ENCODE results near the gene MAP2K5. TPM values are rescaled to one million over a fixed set of nuclear protein-coding genes. Genes with fewer than 3 reads are reported as not detected.
A peak's percentile ranks its signal among the peaks of the same experiment; 100 is the strongest.

The MAP2K5 gene
- total RNA-seq, 1 experiment from 2014 or later, result 15.0 TPM

DNA sequence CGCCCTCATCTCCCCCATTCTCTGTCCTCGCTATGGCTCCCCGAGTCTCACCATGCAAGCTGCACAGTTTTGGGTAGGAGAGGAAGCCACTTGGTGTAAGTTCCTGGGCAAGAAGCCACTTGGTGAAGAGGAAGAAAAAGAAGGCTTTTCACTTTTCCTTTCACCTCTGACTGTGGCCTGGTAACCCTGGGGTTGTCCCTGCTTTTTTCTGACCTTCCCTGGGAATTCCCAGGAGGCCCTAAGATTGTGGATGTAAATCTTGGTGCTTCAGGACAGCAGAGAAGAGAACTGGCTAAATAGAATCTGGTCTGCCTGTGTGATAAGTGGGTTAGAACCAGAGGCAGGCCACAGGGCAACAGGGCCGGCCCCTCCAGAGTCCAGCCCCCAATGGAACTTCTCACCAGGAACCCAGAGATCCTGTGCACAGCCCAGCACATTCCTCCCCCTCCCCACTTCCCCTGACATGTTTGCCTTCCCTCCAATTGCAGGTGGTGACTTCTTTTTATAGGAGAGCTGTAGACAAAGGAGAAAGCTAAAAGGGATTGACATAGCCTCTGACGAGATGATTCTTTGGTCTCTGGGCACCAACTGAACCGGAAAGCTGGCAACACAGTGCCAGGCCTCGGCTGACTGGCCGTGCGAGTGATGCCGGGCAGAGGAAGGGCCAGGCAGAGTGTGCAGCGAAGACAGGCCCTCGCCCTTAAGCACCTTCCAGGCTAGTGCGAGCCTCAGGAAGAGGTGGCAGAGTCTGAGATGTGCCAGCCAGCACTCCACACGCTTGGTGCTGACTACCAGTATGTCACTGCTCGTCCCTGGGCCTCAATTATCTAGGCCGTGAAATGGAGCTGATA lies 263.4 kb downstream of the MAP2K5 start:
- Histone ChIP-seq H3T11ph (ENCODE audit: low read length) (no peak overlapping the region), H3K27me3 (ENCODE audit: insufficient read depth, low read length) (no peaks in the 10 kb centered on the region)
- no peak for DNase-seq

More for the DNA sequence above, 263.4 kb downstream of the MAP2K5 start:
- Histone ChIP-seq H3K18ac (ENCODE audit: insufficient read length, low read depth, low read length) (no peak overlapping the region), H3K4me1 (ENCODE audit: insufficient read depth, low read length) (peaks cover 2% of the 10 kb centered on the region; the same call in 1 of the 2 replicates), H2BK20ac (ENCODE audit: low read depth, low read length, poor library complexity, severe bottlenecking) (no peak overlapping the region), H2BK5ac (ENCODE audit: insufficient read length, low read length) (no peak overlapping the region), H4K5ac (ENCODE audit: insufficient read length, low read depth, low read length) (no peak overlapping the region), H3K23ac (ENCODE audit: insufficient read length, low read depth, low read length) (no peak overlapping the region), H2BK12ac (ENCODE audit: insufficient read length, low read depth, low read length) (no peak overlapping the region), H3K9me3 (ENCODE audit: control insufficient read depth, low read depth, low read length) (no peaks in the 10 kb centered on the region), H4K8ac (replicated peaks; ENCODE audit: insufficient read length, low read depth, low read length) (no peak overlapping the region), H3K4ac (ENCODE audit: low read depth, low read length) (no peak overlapping the region), H2AFZ (ENCODE audit: low read length) (no peak overlapping the region), H3K4me2 (ENCODE audit: insufficient read depth, insufficient read length, low read length) (no peak overlapping the region), H3K14ac (ENCODE audit: insufficient read depth, low read length) (peak overlapping the region; percentile 62; the same call in 1 of the 2 replicates), H2BK120ac (ENCODE audit: low read depth, low read length, poor library complexity, severe bottlenecking) (no peak overlapping the region), H3K79me1 (ENCODE audit: insufficient read depth, low read depth, low read length, poor library complexity, severe bottlenecking) (no peaks in the 10 kb centered on the region), H4K20me1 (ENCODE audit: control insufficient read depth, insufficient read depth, insufficient read length) (no peaks in the 10 kb centered on the region), H3K23me2 (ENCODE audit: insufficient read length, low read depth, low read length, poor library complexity, severe bottlenecking) (no peaks in the 10 kb centered on the region), H3K79me2 (ENCODE audit: insufficient read depth, low read length) (no peaks in the 10 kb centered on the region), H3K56ac (ENCODE audit: insufficient read length, low read depth, low read length) (no peak overlapping the region), H3K27ac (ENCODE audit: insufficient read length, low read depth, low read length) (no peak overlapping the region), H4K91ac (ENCODE audit: insufficient read length, low read depth, low read length) (no peak overlapping the region), H2AK5ac (ENCODE audit: insufficient read length, low read length) (no peak overlapping the region), H2BK15ac (ENCODE audit: low read depth, low read length) (no peak overlapping the region), H3K9ac (ENCODE audit: extremely low read depth, insufficient read length, low read length) (no peak overlapping the region)
- Mint-ChIP-seq H3K27ac (no peak overlapping the region), H3K36me3 (ENCODE audit: insufficient read depth in 1 of 3, low read depth in 3 of 3) (no peaks in the 10 kb centered on the region; a peak in 1 of 7 replicates), H3K9me3 (no peaks in the 10 kb centered on the region), H3K4me3 (peak overlapping the region in 1 of 2 experiments; percentile 35; a peak in 2 of 5 replicates), H3K27me3 (ENCODE audit: low read depth) (no peaks in the 10 kb centered on the region; the same call in 1 of the 2 replicates), H3K4me1 (peaks cover 14 to 24% of the 10 kb centered on the region in 2 experiments)
- TF ChIP-seq, protein P1, sequence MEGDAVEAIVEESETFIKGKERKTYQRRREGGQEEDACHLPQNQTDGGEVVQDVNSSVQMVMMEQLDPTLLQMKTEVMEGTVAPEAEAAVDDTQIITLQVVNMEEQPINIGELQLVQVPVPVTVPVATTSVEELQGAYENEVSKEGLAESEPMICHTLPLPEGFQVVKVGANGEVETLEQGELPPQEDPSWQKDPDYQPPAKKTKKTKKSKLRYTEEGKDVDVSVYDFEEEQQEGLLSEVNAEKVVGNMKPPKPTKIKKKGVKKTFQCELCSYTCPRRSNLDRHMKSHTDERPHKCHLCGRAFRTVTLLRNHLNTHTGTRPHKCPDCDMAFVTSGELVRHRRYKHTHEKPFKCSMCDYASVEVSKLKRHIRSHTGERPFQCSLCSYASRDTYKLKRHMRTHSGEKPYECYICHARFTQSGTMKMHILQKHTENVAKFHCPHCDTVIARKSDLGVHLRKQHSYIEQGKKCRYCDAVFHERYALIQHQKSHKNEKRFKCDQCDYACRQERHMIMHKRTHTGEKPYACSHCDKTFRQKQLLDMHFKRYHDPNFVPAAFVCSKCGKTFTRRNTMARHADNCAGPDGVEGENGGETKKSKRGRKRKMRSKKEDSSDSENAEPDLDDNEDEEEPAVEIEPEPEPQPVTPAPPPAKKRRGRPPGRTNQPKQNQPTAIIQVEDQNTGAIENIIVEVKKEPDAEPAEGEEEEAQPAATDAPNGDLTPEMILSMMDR (conservative IDR thresholded peaks at IDR 0.05), result no peak
- no CpG with 5 or more reads among the region's 16 CpGs for WGBS (ENCODE audit: extremely low coverage, insufficient read length, low lambda C conversion rate)
